Heart right ventricle (tissue), 16 donors: ENCODE results near the gene SLC1A2. TPM values are rescaled to one million over a fixed set of nuclear protein-coding genes. Genes with fewer than 3 reads are reported as not detected.

Experiments
- ATAC-seq, 8 donors: fragments of 200-7000 bp; cut with Tn5 transposase; one replicate each; pipeline ENCODE4 v1.9.1; 2020; ENCODE audit warnings: mild to moderate bottlenecking in 8 of 8, moderate library complexity in 8 of 8, moderate number of reproducible peaks in 1 of 8
- DNase-seq, 2 donors: peaks; one replicate each; pipeline ENCODE4 v3.0.0-alpha.2; 2020
- H3K27ac ChIP-seq, 10 donors: fragments of 200-600 bp; sonication (generic) in 2 of 10; one replicate each; pipeline versions ENCODE4 v1.5.0 to v1.8.0; 2020 to 2022; ENCODE audit warnings: mild to moderate bottlenecking in 3 of 10
- H3K27me3 ChIP-seq, 7 donors: fragments of 200-600 bp; one replicate each; pipeline ENCODE4 v1.8.0; 2021 to 2022; ENCODE audit warnings: mild to moderate bottlenecking in 2 of 7
- H3K36me3 ChIP-seq, 9 donors: fragments of 200-600 bp; sonication (generic) in 1 of 9; one replicate each; pipeline versions ENCODE4 v1.5.0 to v1.8.0; 2020 to 2022; ENCODE audit warnings: mild to moderate bottlenecking in 2 of 9
- H3K4me1 ChIP-seq, 9 donors: fragments of 200-600 bp; sonication (generic) in 1 of 9; one replicate each; pipeline versions ENCODE4 v1.5.0 to v1.8.0; 2020 to 2022; ENCODE audit warnings: mild to moderate bottlenecking in 4 of 9
- H3K4me3 ChIP-seq, 10 donors: fragments of 200-600 bp; sonication (generic) in 2 of 10; one replicate each; pipeline versions ENCODE4 v1.5.0 to v1.8.0; 2020 to 2022; ENCODE audit warnings: mild to moderate bottlenecking in 7 of 10, moderate library complexity in 2 of 10
- H3K9me3 ChIP-seq, 11 donors: fragments of 200-600 bp in 10 of 11; sonication (generic) in 2 of 11; one replicate each; pipeline versions ENCODE4 v1.5.0 to v1.8.0; 2013 to 2022; ENCODE audit warnings: mild to moderate bottlenecking in 2 of 11, control low read depth in 1 of 11, moderate library complexity in 1 of 11
- CTCF ChIP-seq, 9 donors: fragments of 200-600 bp; sonication (generic) in 2 of 9; IDR thresholded peaks; one replicate each; pipeline versions ENCODE4 v1.5.0 to v1.8.0; 2021 to 2022; ENCODE audit warnings: antibody characterized with exemption in 9 of 9, mild to moderate bottlenecking in 5 of 9, moderate library complexity in 1 of 9
- WGBS, 2 donors: extraction: QIAGEN DNeasy Blood & Tissue Kit; methylation state at CpG; one replicate each; pipeline ENCODE4 v1.1.7; 2013; ENCODE audit warnings: inconsistent platforms in 1 of 2; 5-methylcytosine and 5-hydroxymethylcytosine counted together
- intact Hi-C, 10 donors: fragments of 100-400 bp; cut with DNase I; formaldehyde crosslinking; loops; one replicate each; pipeline versions ENCODE4 v1.11.1 to v1.14.2; 2022
- polyA plus RNA-seq, 2 donors: library from polyadenylated mRNA; stranded (reverse); fragments of 200-250 nt; gene quantifications; one replicate each; pipeline ENCODE4 v1.2.3, GENCODE V29; 2013
- total RNA-seq, 10 donors: library from RNA; stranded (reverse); fragmentation: NEBNext Ultra II Directional in 3 of 10; extraction: Animal tissue kit (Norgen Biotek cat#: 25700) in 3 of 10; gene quantifications; one replicate each; pipeline versions ENCODE4 v1.2.1 to v1.2.4, GENCODE V29; 2021 to 2023
- donor health status: Arrhythmogenic right ventricular cardiomyopathy.
- donor health status: ischemic (EF 13 %, LVEDD 7.1; RV severe dilation, severe dysfunction).
- donor health status: healthy with polysubstance abuse.
- donor health status: DM: no; HTN: yes; CAD: no.
- donor health status: DM: no; HTN: no; CAD: no.
- donor health status: ischemic (EF 25% LVEDD 6.9; RV normal size, moderate dysfunction).
- donor health status: ischemic (EF 25% LVEDD 5.7; RV mildly dilated, moderate dysfunction).
- donor health status: healthy.
- donor health status: DM: yes; HTN: yes; CAD: no.
- donor health status: Ischemic cardiomyopathy.
- donor health status: ischemic (EF 35%, LVEDD 5.7; RV mildly dilated, moderate dysfunction).
- donor health status: nonischemic (EF 11% LVEDD 7.7; RV severe dilation, severe dysfunction).
- donor health status: DM: yes; HTN: yes; CAD: no.
- donor health status: PGD.
- donor health status: ischemic (EF 29% LVEDD 5.4; RV normal size, mild dysfunction).
- donor health status: nonischemic (EF 23%, LVEDD 6.1; RV moderate dilation, normal function).

The SLC1A2 gene
- total and polyA plus RNA-seq, 12 donors: 0.29 to 25.8 (median 3.4) TPM

GRCh38 chr11:35206616-35207015, 212.7 kb downstream of the SLC1A2 start:
- Histone ChIP-seq H3K9me3 (peaks cover 0 to 14% (median 0%) of the 10 kb centered on the region in 11 donors), H3K27me3 (no peaks in the 10 kb centered on the region), H3K27ac (no peak overlapping the region), H3K4me1 (peaks cover 0 to 13% (median 0%) of the 10 kb centered on the region in 9 donors), H3K4me3 (no peak overlapping the region), H3K36me3 (peaks cover 0 to 96% (median 0%) of the 10 kb centered on the region in 9 donors)
- DNase-seq (no peak), ATAC-seq (no peak)
- no peak for TF ChIP-seq CTCF (IDR thresholded peaks at IDR 0.05)
- 95 to 96% methylated on average over 1 of the region's 1 CpG for WGBS, 2 donors
- intact Hi-C loops: no loop called here

- no peaks in the 10 kb centered on the region for H3K27me3 ChIP-seq
- H3K4me1 ChIP-seq: no peaks in the 10 kb centered on the region
- H3K4me3 ChIP-seq: no peak overlapping the region
- DNase-seq (no peak), ATAC-seq (no peak)
- no peak for TF ChIP-seq CTCF (IDR thresholded peaks at IDR 0.05)
- intact Hi-C loops: no loop called here
- peaks cover 0 to 99% (median 0%) of the 10 kb centered on the region in 9 donors for H3K36me3 ChIP-seq
- H3K27ac ChIP-seq: no peak overlapping the region
- 85% methylated on average over 5 of the region's 5 CpGs for WGBS, 2 donors
- H3K9me3 ChIP-seq: peaks cover 0 to 3% (median 0%) of the 10 kb centered on the region in 11 donors
Observed at GRCh38 chr11:35204614-35205013, 214.7 kb downstream of the SLC1A2 start.

Other genes starting within 250 kb of the SLC1A2 start
- gene PAMR1, start 106.1 kb upstream of the SLC1A2 start, total RNA-seq: 10 to 100 TPM in 2 of 10 donors, 1 to 10 TPM in 8; 2.7 to 13.8 (median 5.7) TPM
- 1 to 10 TPM; 3.7 to 5.7 TPM for gene PAMR1, start 106.1 kb upstream of the SLC1A2 start, polyA plus RNA-seq
- gene FJX1, start 198.9 kb upstream of the SLC1A2 start, total RNA-seq: 1 to 10 TPM in 7 of 10 donors, under 1 TPM in 3; 0.57 to 4.7 (median 1.3) TPM
- 1 to 10 TPM; 1.8 to 3.4 TPM for gene FJX1, start 198.9 kb upstream of the SLC1A2 start, polyA plus RNA-seq
- 10 to 100 TPM; 37.7 to 59.2 (median 46.8) TPM for gene TRIM44, start 243.2 kb upstream of the SLC1A2 start, total RNA-seq
- gene TRIM44, start 243.2 kb upstream of the SLC1A2 start, polyA plus RNA-seq: 1 to 10 TPM; 6.4 to 9.0 TPM